Ectodermal cell (in vitro differentiated cells): ENCODE measurements around the gene MCRS1.

ENCODE experiments used
- H3K27ac ChIP-seq: 2 replicates; pipeline ENCODE4 v1.7.0; 2013; ENCODE audit warnings: mild to moderate bottlenecking, low read depth, low read length; ENCODE audit not compliant: insufficient read depth, poor library complexity, severe bottlenecking
- H3K27me3 ChIP-seq: 2 replicates; pipeline ENCODE4 v1.7.0; 2013; ENCODE audit warnings: mild to moderate bottlenecking, low read length; ENCODE audit not compliant: insufficient read depth, control insufficient read depth, poor library complexity, severe bottlenecking
- H3K36me3 ChIP-seq: one replicate; pipeline ENCODE4 v1.7.0; 2013; ENCODE audit warnings: low read length; ENCODE audit not compliant: control insufficient read depth, insufficient read depth
- H3K4me1 ChIP-seq: one replicate; pipeline ENCODE4 v1.7.0; 2013; ENCODE audit warnings: low read length; ENCODE audit not compliant: control insufficient read depth, insufficient read depth
- H3K4me3 ChIP-seq: 2 replicates; pipeline ENCODE4 v1.7.0; 2013; ENCODE audit warnings: low read depth, low read length, control low read depth; ENCODE audit not compliant: insufficient read depth
- H3K9me3 ChIP-seq: 2 replicates; pipeline ENCODE4 v1.7.0; 2013; ENCODE audit warnings: mild to moderate bottlenecking, low read length, moderate library complexity; ENCODE audit not compliant: control insufficient read depth
- WGBS, 2 experiments: methylation state at CpG; one replicate each; pipeline ENCODE4 v1.1.7; 2013; ENCODE audit warnings: missing lambda C conversion rate in 2 of 2; 5-methylcytosine and 5-hydroxymethylcytosine counted together

Gene MCRS1

DNA sequence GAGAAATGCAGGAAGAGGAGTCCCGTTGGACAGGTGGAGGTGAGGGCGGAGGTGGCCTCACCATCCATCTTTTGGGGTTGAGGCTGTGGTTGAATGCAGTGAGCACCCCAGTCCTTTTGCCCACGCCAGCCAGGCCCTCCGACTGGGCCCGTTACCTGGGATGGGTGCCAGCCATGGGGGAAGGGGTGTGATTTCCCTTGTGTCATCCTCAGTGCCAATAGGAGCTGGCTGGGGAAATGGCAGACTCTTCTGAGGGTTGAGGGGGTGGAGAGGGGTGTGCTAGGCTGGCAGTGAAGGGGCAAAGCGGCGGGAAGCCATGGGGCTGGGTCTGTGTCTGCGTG, 19.5 kb downstream of the MCRS1 start:
- WGBS, 2 experiments = 81 to 85% methylated on average over 8 of the region's 8 CpGs
- Histone ChIP-seq H3K4me1 (peaks cover 9% of the 10 kb centered on the region), H3K9me3 (no peaks in the 10 kb centered on the region), H3K4me3 (peak overlapping the region; percentile 28), H3K27me3 (peaks cover 74% of the 10 kb centered on the region), H3K27ac (no peak overlapping the region), H3K36me3 (no peaks in the 10 kb centered on the region)

DNA sequence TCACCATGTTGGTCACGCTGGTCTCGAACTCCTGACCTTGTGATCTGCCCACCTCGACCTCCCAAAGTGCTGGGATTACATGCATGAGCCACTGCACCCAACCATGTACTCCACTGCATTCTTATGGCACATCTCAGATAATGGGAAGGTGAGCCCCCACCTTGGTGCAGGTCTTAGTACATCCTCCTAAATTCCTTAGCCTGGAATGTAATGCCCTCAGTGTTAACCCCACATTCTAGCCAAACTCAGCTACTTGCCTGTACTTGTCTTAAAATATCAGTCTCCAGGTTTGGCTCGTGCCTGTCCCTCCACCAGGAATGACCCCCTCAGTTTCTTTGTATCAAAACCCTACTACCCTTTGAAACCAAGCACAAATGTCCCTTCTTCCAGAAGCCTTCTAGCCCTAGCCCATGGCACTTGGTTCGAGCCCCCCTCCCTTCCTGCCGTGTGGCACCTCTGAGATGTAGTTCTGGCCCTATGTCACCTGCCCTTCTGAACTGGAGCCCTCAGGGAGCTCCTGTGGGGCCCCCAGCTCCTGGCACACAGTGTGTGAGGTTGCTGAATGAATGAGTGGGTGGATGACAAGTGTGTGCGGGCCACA, 20.8 kb downstream of the MCRS1 start:
- no peak overlapping the region for H3K27ac ChIP-seq
- no peaks in the 10 kb centered on the region for H3K36me3 ChIP-seq
- WGBS, 2 experiments = 79 to 89% methylated on average over 7 of the region's 7 CpGs
- H3K4me3 ChIP-seq = no peak overlapping the region
- H3K27me3 ChIP-seq = peaks cover 87% of the 10 kb centered on the region
- no peaks in the 10 kb centered on the region for H3K9me3 ChIP-seq
- H3K4me1 ChIP-seq = peaks cover 9% of the 10 kb centered on the region

DNA sequence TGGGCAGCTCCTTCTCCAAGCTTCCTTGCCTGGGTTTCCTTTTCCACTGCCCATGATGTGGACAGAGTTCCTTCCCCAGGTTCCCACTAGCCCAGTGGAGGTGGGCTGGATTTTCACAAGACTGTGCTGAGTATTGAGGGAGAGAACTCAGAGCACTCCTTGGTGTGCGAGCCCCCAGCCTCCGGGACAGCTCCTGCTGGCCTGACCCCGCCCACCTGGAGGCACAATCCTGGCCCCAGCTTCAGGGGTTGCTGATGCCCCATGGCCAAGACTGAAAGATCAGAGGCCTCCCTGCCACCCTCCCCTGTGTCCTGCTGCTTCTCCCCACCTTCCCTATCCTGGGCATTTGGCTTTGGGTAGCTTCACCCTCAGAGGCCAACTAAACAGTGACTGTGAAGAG, 21.5 kb downstream of the MCRS1 start:
- 68 to 71% methylated on average over 3 of the region's 3 CpGs for WGBS, 2 experiments
- Histone ChIP-seq H3K4me1 (peaks cover 9% of the 10 kb centered on the region), H3K9me3 (no peaks in the 10 kb centered on the region), H3K4me3 (no peak overlapping the region), H3K27me3 (peaks cover 94% of the 10 kb centered on the region), H3K36me3 (no peaks in the 10 kb centered on the region), H3K27ac (no peak overlapping the region)

DNA sequence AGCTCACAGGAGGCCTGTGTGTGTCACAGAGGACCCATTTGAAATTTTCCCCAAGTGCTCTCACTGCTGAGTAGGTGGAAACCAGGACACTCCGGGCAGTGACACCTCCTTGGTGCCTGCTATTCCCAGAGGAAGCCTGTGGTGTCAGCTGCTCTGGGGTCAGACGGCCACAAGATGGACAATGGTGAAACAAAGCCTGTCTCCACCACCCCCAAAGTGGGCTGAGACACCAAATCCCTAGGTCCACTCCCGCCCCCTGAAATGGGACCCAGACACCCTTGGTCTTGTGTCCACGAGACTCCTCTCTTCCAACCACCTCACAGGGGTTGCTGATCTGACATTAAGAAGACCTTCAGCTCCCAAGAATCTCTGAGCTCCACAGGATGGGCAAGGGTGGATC, 22.1 kb downstream of the MCRS1 start:
- peaks cover 98% of the 10 kb centered on the region for H3K27me3 ChIP-seq
- no peaks in the 10 kb centered on the region for H3K36me3 ChIP-seq
- 80 to 86% methylated on average over 4 of the region's 4 CpGs for WGBS, 2 experiments

DNA sequence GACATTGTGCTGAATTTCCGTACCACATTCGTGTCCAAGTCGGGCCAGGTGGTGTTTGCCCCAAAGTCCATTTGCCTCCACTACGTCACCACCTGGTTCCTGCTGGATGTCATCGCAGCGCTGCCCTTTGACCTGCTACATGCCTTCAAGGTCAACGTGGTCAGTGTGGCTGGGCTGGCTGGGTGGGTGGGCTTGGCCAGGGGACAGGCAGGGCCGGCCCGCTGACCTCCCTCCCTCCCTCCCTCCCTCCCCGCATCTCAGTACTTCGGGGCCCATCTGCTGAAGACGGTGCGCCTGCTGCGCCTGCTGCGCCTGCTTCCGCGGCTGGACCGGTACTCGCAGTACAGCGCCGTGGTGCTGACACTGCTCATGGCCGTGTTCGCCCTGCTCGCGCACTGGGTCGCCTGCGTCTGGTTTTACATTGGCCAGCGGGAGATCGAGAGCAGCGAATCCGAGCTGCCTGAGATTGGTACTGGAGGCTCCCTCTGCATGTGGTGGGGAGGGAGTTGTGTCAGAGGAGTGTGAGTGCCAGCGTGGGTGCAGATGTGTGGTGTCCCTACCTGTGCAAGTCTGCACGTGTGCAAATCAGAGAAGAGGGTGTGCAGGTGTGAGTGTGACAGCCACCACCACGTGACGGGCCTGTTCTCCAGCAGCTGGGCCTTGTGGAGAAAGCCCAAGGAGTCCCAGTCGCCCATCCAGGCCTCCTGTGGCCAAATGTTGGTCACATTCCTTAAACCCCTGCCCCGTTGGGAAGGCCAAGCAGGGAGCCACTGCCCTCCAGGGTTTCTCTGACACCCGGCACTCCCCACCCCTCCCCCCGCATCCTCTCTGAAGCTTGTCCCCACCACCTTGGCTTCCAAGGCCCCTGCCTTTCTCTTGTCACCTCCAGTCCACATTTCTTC, 23.8 kb downstream of the MCRS1 start:
- H3K9me3 ChIP-seq = no peaks in the 10 kb centered on the region
- no peaks in the 10 kb centered on the region for H3K36me3 ChIP-seq
- 14 to 15% methylated on average over 39 of the region's 39 CpGs for WGBS, 2 experiments
- no peak overlapping the region for H3K27ac ChIP-seq
- H3K4me1 ChIP-seq = peaks cover 9% of the 10 kb centered on the region
- peaks cover 99% of the 10 kb centered on the region for H3K27me3 ChIP-seq
- no peak overlapping the region for H3K4me3 ChIP-seq

More for the DNA sequence above, 22.1 kb downstream of the MCRS1 start:
- Histone ChIP-seq H3K4me3 (no peak overlapping the region), H3K27ac (no peak overlapping the region), H3K4me1 (peaks cover 10% of the 10 kb centered on the region), H3K9me3 (no peaks in the 10 kb centered on the region)

DNA sequence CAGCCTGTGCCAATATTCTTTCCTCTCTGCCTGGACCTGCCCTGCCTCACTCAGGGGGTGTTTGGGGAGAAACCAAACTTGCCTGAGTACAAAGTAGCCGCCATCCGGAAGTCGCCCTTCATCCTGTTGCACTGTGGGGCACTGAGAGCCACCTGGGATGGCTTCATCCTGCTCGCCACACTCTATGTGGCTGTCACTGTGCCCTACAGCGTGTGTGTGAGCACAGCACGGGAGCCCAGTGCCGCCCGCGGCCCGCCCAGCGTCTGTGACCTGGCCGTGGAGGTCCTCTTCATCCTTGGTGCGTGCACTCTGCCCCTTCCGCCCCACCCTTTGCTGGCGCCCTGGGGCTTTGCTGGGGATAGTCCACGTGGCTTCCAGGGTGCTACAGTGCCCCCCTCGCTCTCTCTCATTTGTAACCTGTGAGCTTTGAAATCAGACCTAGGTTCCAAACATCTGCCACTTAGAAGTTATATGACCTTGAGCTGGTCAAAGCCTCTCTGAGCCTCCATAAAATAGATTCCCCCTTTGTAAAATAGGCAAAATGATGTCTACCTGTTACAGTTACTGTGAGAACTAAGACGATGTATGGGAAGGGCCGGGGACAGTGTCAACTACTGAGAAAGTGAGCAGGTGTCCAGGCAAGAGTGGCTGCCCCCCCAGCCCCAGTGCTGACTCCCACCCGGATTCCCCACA, 24.6 kb downstream of the MCRS1 start:
- Histone ChIP-seq H3K27me3 (peaks cover 99% of the 10 kb centered on the region), H3K4me3 (no peak overlapping the region), H3K9me3 (no peaks in the 10 kb centered on the region), H3K36me3 (no peaks in the 10 kb centered on the region), H3K4me1 (peaks cover 5% of the 10 kb centered on the region), H3K27ac (no peak overlapping the region)
- WGBS, 2 experiments = 72 to 77% methylated on average over 20 of the region's 20 CpGs

DNA sequence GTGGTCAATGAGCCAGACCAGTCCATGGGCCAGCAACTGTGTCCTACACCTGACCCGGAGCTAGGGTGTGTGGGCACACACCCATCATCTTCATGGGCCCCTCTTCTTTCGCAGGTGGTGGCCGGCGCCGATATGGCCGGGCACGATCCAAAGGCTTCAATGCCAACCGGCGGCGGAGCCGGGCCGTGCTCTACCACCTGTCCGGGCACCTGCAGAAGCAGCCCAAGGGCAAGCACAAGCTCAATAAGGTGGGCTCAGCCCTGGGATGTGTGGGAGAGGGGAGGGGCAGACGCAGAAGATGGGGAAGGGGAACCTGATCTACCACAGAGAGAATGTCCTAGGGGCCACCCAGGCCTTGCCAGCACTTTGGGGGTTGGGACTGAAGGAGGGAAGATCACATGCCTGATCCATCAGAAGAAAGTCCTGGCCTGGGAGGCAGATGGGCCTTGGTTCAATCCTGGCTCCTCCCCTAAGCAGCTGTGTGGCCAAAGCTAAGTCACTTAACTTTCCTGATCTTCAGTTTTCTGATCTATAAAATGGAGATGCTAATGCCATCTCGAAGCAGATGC, 25.3 kb downstream of the MCRS1 start:
- Histone ChIP-seq H3K27me3 (peaks cover 99% of the 10 kb centered on the region), H3K4me1 (peaks cover 12% of the 10 kb centered on the region), H3K36me3 (no peaks in the 10 kb centered on the region), H3K4me3 (no peak overlapping the region), H3K9me3 (no peaks in the 10 kb centered on the region), H3K27ac (no peak overlapping the region)
- WGBS, 2 experiments = 94 to 95% methylated on average over 15 of the region's 15 CpGs

DNA sequence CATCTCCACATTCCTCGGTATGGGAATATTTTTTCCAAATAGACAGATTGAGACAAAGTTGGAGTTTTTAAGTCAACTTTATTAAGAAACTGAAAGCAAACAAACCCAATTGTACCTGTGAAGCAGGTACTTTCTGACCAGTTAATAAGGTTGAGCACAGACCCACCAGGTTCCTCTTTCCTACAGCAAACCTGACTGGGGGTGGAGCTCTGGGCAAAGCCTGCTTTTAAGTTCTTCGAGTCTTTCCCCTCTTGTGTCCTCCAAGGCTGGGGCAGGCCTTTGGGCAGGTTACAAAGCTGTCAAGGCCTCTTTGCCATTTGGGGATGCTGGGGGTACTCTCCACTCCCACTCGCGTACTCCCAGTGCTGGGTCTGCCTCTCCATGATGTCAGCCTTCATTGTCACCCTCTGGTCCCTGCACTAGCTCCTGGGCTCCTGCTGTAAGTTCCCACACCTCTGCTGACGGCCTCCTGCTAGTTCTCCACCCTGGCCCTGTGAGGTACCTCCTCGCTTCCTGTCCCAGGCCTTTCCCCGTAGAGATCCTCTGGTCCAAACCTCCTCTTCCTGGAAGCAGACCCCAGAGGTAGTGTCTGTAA, 25.9 kb downstream of the MCRS1 start:
- 89 to 90% methylated on average over 6 to 7 of the region's 7 CpGs for WGBS, 2 experiments
- H3K9me3 ChIP-seq = no peaks in the 10 kb centered on the region

DNA sequence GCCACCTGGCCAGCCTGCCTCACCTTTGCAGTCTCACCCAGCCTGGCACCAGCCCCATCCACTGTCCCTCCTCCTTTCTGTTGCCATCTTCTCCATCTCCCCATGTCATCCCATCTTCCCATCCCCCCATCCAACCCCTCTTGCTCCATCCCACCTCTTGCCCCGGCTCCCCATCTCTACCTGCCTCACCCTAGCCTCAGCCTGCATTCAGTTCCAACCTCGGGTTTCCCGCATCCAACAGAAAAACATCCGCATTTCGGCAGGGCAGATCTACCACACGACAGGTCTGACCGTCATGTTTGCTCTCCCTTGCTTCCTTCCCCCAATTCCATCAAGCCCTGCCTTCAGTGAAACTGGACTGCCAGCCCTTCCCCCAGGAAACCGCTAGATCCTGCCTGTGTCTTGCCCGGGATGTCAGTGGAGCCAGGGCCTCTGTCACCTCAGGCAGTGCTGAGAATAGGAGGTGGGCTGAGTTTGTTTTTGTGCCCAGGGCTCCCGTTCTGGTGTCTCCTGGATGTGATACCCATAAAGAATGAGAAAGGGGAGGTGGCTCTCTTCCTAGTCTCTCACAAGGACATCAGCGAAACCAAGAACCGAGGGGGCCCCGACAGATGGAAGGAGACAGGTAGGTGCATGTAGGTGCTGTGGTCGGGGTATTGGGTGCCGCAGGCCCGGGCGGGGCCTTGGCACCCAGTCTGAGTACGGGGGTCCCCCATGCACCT, 26.6 kb downstream of the MCRS1 start:
- Histone ChIP-seq H3K36me3 (no peaks in the 10 kb centered on the region), H3K4me1 (peaks cover 17% of the 10 kb centered on the region), H3K27me3 (peaks cover 100% of the 10 kb centered on the region), H3K9me3 (no peaks in the 10 kb centered on the region), H3K27ac (no peak overlapping the region), H3K4me3 (no peak overlapping the region)
- 82 to 83% methylated on average over 18 of the region's 18 CpGs for WGBS, 2 experiments

More for the DNA sequence above, 25.9 kb downstream of the MCRS1 start:
- no peak overlapping the region for H3K4me3 ChIP-seq
- no peak overlapping the region for H3K27ac ChIP-seq
- H3K27me3 ChIP-seq = peaks cover 99% of the 10 kb centered on the region
- H3K36me3 ChIP-seq = no peaks in the 10 kb centered on the region
- peaks cover 17% of the 10 kb centered on the region for H3K4me1 ChIP-seq
